ENCODE measurements around the gene DFFB.

The DFFB gene

DNA sequence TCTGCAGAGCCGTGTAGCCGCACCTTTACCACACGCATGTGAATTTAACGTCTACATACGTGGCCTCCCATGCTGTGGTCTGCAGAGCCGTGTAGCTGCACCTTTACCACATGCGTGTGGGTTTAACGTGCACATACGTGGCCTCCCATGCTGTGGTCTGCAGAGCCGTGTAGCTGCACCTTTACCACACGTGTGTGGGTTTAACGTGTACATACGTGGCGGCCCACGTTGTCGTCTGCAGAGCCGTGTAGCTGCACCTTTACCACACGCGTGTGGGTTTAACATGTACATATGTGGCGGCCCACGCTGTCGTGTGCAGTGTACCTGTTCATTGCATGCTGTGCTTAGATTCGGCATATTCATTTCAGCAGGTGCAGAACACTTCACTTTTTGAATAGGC lies 17.5 kb downstream of the DFFB start:
- Histone ChIP-seq H2AFZ (ENCODE audit: low read length) (no peak overlapping the region), H3K4me3 (ENCODE audit: low read length, poor library complexity, severe bottlenecking) (no peak overlapping the region), H3F3A (ENCODE audit: low read depth) (no peaks in the 10 kb centered on the region), H3K36me3 (ENCODE audit: insufficient read depth, low read length) (no peaks in the 10 kb centered on the region; the same call in 1 of the 2 replicates), H3K9ac (ENCODE audit: low read depth, low read length, poor library complexity, severe bottlenecking) (no peak overlapping the region), H3K4me2 (ENCODE audit: low read depth, low read length, poor library complexity, severe bottlenecking) (no peak overlapping the region), H3K79me2 (ENCODE audit: insufficient read depth, low read length) (no peaks in the 10 kb centered on the region), H3K4me1 (ENCODE audit: insufficient read depth, low read length, poor library complexity, severe bottlenecking) (no peaks in the 10 kb centered on the region), H3K9me2 (replicated peaks; ENCODE audit: low read depth, low read length) (no peaks in the 10 kb centered on the region), H3K9me3 (ENCODE audit: insufficient read depth, low read depth, low read length) (peaks cover 6% of the 10 kb centered on the region; the same call in 1 of the 2 replicates), H4K20me1 (ENCODE audit: insufficient read depth, low read length, poor library complexity, severe bottlenecking) (no peaks in the 10 kb centered on the region), H3K27me3 (ENCODE audit: insufficient read depth, low read length, poor library complexity, severe bottlenecking) (no peaks in the 10 kb centered on the region)
- TF ChIP-seq, protein P1, sequence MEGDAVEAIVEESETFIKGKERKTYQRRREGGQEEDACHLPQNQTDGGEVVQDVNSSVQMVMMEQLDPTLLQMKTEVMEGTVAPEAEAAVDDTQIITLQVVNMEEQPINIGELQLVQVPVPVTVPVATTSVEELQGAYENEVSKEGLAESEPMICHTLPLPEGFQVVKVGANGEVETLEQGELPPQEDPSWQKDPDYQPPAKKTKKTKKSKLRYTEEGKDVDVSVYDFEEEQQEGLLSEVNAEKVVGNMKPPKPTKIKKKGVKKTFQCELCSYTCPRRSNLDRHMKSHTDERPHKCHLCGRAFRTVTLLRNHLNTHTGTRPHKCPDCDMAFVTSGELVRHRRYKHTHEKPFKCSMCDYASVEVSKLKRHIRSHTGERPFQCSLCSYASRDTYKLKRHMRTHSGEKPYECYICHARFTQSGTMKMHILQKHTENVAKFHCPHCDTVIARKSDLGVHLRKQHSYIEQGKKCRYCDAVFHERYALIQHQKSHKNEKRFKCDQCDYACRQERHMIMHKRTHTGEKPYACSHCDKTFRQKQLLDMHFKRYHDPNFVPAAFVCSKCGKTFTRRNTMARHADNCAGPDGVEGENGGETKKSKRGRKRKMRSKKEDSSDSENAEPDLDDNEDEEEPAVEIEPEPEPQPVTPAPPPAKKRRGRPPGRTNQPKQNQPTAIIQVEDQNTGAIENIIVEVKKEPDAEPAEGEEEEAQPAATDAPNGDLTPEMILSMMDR (conservative IDR thresholded peaks at IDR 0.05; ENCODE audit: low read length) = no peak
- TF ChIP-seq EZH2phosphoT487 (IDR thresholded peaks at IDR 0.05; ENCODE audit: borderline replicate concordance) = no peak

DNA sequence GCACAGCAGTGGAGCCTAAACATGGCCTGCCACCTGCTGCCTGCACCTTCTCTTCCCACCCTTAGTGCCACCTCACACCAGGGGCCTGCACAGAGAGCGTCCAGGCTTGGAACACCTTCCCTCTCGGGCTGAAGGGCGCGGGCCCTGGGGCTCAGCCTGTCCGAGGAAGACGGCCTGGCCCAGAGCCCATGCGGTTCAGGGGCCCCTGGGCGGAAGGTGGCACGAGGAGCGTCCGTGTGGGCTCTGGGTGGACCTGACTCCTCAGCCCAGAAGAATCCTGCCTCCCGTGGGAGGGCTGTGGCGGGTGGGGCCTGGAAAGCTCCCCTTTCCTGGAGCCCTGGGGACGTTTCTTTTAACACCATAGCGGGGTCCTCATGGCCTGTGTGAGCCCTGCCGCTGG lies 19.4 kb downstream of the DFFB start:
- Histone ChIP-seq H3K4me3 (ENCODE audit: low read length, poor library complexity, severe bottlenecking) (no peak overlapping the region), H4K20me1 (ENCODE audit: insufficient read depth, low read length, poor library complexity, severe bottlenecking) (no peaks in the 10 kb centered on the region), H3K79me2 (ENCODE audit: insufficient read depth, low read length) (no peaks in the 10 kb centered on the region), H3K9ac (ENCODE audit: low read depth, low read length, poor library complexity, severe bottlenecking) (no peak overlapping the region), H3K4me2 (ENCODE audit: low read depth, low read length, poor library complexity, severe bottlenecking) (no peak overlapping the region), H3K9me3 (ENCODE audit: insufficient read depth, low read depth, low read length) (peaks cover 6% of the 10 kb centered on the region; the same call in 1 of the 2 replicates), H3K36me3 (ENCODE audit: insufficient read depth, low read length) (no peaks in the 10 kb centered on the region; the same call in 1 of the 2 replicates), H3K27me3 (ENCODE audit: insufficient read depth, low read length, poor library complexity, severe bottlenecking) (no peaks in the 10 kb centered on the region), H2AFZ (ENCODE audit: low read length) (no peak overlapping the region), H3F3A (ENCODE audit: low read depth) (no peaks in the 10 kb centered on the region), H3K4me1 (ENCODE audit: insufficient read depth, low read length, poor library complexity, severe bottlenecking) (peaks cover 17% of the 10 kb centered on the region), H3K9me2 (replicated peaks; ENCODE audit: low read depth, low read length) (no peaks in the 10 kb centered on the region)
- TF ChIP-seq, protein P1 (conservative IDR thresholded peaks at IDR 0.05; ENCODE audit: low read length) = no peak
- no peak for TF ChIP-seq EZH2phosphoT487 (IDR thresholded peaks at IDR 0.05; ENCODE audit: borderline replicate concordance)

DNA sequence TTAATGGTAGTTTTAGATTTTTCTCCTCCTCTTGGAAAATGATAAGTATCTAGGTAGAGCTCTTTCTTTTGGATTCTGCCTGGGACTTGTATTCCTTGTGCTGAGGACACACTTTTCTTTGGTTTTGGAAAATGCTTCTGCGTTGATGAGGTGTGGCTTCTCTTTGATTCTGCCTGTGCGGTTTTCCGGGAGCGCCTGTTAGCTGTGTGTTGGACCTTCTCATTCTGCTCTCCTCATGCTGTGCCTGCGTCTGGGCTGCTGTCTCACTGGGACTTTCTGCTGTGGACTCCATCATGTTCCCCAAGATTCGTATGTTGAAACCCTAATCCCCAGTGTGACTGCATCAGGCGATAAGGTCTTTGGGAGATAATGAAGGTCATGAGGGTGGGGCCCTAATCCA lies 21.8 kb downstream of the DFFB start:
- H3F3A ChIP-seq (ENCODE audit: low read depth) = no peaks in the 10 kb centered on the region
- TF ChIP-seq EZH2phosphoT487 (IDR thresholded peaks at IDR 0.05; ENCODE audit: borderline replicate concordance) = no peak
- TF ChIP-seq, protein P1 (conservative IDR thresholded peaks at IDR 0.05; ENCODE audit: low read length) = no peak
- no peak overlapping the region for H3K4me3 ChIP-seq (ENCODE audit: low read length, poor library complexity, severe bottlenecking)
- H3K36me3 ChIP-seq (ENCODE audit: insufficient read depth, low read length) = peaks cover 1% of the 10 kb centered on the region; the same call in 1 of the 2 replicates
- H3K4me1 ChIP-seq (ENCODE audit: insufficient read depth, low read length, poor library complexity, severe bottlenecking) = peaks cover 26% of the 10 kb centered on the region
- H3K9ac ChIP-seq (ENCODE audit: low read depth, low read length, poor library complexity, severe bottlenecking) = no peak overlapping the region
- H3K9me3 ChIP-seq (ENCODE audit: insufficient read depth, low read depth, low read length) = peaks cover 6% of the 10 kb centered on the region; the same call in 1 of the 2 replicates
- H3K9me2 ChIP-seq (replicated peaks; ENCODE audit: low read depth, low read length) = no peaks in the 10 kb centered on the region
- H3K27me3 ChIP-seq (ENCODE audit: insufficient read depth, low read length, poor library complexity, severe bottlenecking) = no peaks in the 10 kb centered on the region
- no peak overlapping the region for H3K4me2 ChIP-seq (ENCODE audit: low read depth, low read length, poor library complexity, severe bottlenecking)
- H4K20me1 ChIP-seq (ENCODE audit: insufficient read depth, low read length, poor library complexity, severe bottlenecking) = no peaks in the 10 kb centered on the region
- no peak overlapping the region for H2AFZ ChIP-seq (ENCODE audit: low read length)
- H3K79me2 ChIP-seq (ENCODE audit: insufficient read depth, low read length) = no peaks in the 10 kb centered on the region
